Endothelial cell of umbilical vein (primary cell): ENCODE data around the gene ABCB9. TPM values are rescaled to one million over a fixed set of nuclear protein-coding genes. Genes with fewer than 3 reads are reported as not detected.

Source experiments
- BruUV-seq: library from RNA; stranded (reverse); fragments of 400-500 nt; replicated peaks from 2 replicates; lab custom pipeline; 2021; lab: Mats Ljungman, UMichigan
- CTCF ChIA-PET: fragments of 300-600, 350-600 bp; sonication (Branson Sonifier 250); formaldehyde crosslinking; loops from one replicate; lab custom pipeline; 2021; ENCODE audit warnings: antibody characterized with exemption, inconsistent platforms; lab: Charles Lee
- POLR2A ChIA-PET: fragments of 300-600, 350-600 bp; sonication (Branson Sonifier 250); formaldehyde crosslinking; loops from one replicate; lab custom pipeline; 2021; ENCODE audit warnings: antibody characterized with exemption, inconsistent platforms; lab: Charles Lee
- DNase-seq: peaks from one replicate; pipeline ENCODE4 v3.0.0-alpha.2; 2011; ENCODE audit warnings: low read depth, low spot score
- FAIRE-seq: peaks from 2 replicates; lab custom pipeline; 2011; peaks lifted over from hg19 to GRCh38; lab: Jason Lieb, UNC
- H2AFZ ChIP-seq: 2 replicates; pipeline ENCODE4 v1.6.0; 2012; ENCODE audit warnings: low read depth, low read length, control low read depth, inconsistent platforms
- H3K27ac ChIP-seq: 2 replicates; pipeline ENCODE4 v1.5.1; 2011; ENCODE audit warnings: low read depth, mild to moderate bottlenecking, control low read depth, low read length, moderate library complexity; ENCODE audit not compliant: insufficient read depth
- H3K27me3 ChIP-seq, 2 experiments: 2 replicates each; pipeline versions ENCODE4 v1.6.0 to v1.6.1; 2011; ENCODE audit warnings: low read length in 2 of 2, mixed read lengths in 1 of 2; ENCODE audit not compliant: control insufficient read depth in 2 of 2, insufficient read depth in 2 of 2
- H3K36me3 ChIP-seq, 2 experiments: 2 replicates in 1 of 2; 3 replicates in 1 of 2; pipeline ENCODE4 v1.5.1; 2011; ENCODE audit warnings: low read length in 2 of 2, mild to moderate bottlenecking in 1 of 2, moderate library complexity in 1 of 2; ENCODE audit not compliant: control insufficient read depth in 2 of 2, insufficient read depth in 2 of 2; ENCODE audit errors: extremely low read depth in 1 of 2
- H3K4me1 ChIP-seq: 3 replicates; pipeline ENCODE4 v1.5.1; 2011; ENCODE audit warnings: mild to moderate bottlenecking, low read length; ENCODE audit not compliant: control insufficient read depth, insufficient read depth; ENCODE audit errors: extremely low read depth
- H3K4me2 ChIP-seq: 2 replicates; pipeline ENCODE4 v1.6.1; 2011; ENCODE audit warnings: low read length, control low read depth, mixed read lengths; ENCODE audit not compliant: insufficient read depth
- H3K4me3 ChIP-seq, 3 experiments: fragments of 200-600 bp in 1 of 3; sonication (generic), shearing (Covaris generic) in 1 of 3; replicated peaks in 1 of 3; 2 replicates each; pipeline ENCODE4 v1.5.1; 2011 to 2016; ENCODE audit warnings: control low read depth in 3 of 3, low read length in 3 of 3, mild to moderate bottlenecking in 2 of 3, inconsistent platforms in 1 of 3, low read depth in 1 of 3, moderate library complexity in 1 of 3; ENCODE audit not compliant: insufficient read depth in 1 of 3
- H3K79me2 ChIP-seq: 2 replicates; pipeline ENCODE4 v1.6.0; 2012; ENCODE audit warnings: low read length, inconsistent platforms; ENCODE audit not compliant: control insufficient read depth, insufficient read depth
- H3K9ac ChIP-seq: replicated peaks from 2 replicates; pipeline ENCODE3; 2011; ENCODE audit warnings: low read length, control low read depth; ENCODE audit not compliant: insufficient read depth; ENCODE audit errors: extremely low read depth
- H3K9me1 ChIP-seq: replicated peaks from 3 replicates; pipeline ENCODE4 v1.6.0; 2011; ENCODE audit warnings: mild to moderate bottlenecking, low read length; ENCODE audit not compliant: control insufficient read depth, insufficient read depth; ENCODE audit errors: extremely low read depth
- H3K9me3 ChIP-seq: replicated peaks from 2 replicates; pipeline ENCODE4 v1.5.1; 2012; ENCODE audit warnings: low read length, inconsistent platforms; ENCODE audit not compliant: control insufficient read depth, insufficient read depth
- H4K20me1 ChIP-seq: replicated peaks from 2 replicates; pipeline ENCODE3; 2011; ENCODE audit warnings: mild to moderate bottlenecking, low read length; ENCODE audit not compliant: control insufficient read depth, insufficient read depth; ENCODE audit errors: extremely low read depth
- EZH2 ChIP-seq: IDR thresholded peaks from 2 replicates; pipeline ENCODE4 v1.6.1; 2012; ENCODE audit warnings: borderline replicate concordance, low read depth, mild to moderate bottlenecking, moderate library complexity, low read length, inconsistent platforms; ENCODE audit not compliant: severe bottlenecking
- FOS ChIP-seq: IDR thresholded peaks from 2 replicates; pipeline ENCODE4 v1.6.1; 2011; ENCODE audit warnings: mild to moderate bottlenecking, low read length, moderate library complexity, borderline replicate concordance; ENCODE audit not compliant: insufficient read depth
- GATA2 ChIP-seq: IDR thresholded peaks from 2 replicates; pipeline ENCODE4 v1.7.0; 2011; ENCODE audit warnings: low read depth, mild to moderate bottlenecking, moderate library complexity, mixed read lengths, low read length; ENCODE audit not compliant: insufficient read length, insufficient read depth
- JUN ChIP-seq: IDR thresholded peaks from 2 replicates; pipeline ENCODE4 v1.6.1; 2011; ENCODE audit warnings: borderline replicate concordance, low read depth; ENCODE audit not compliant: insufficient read length, insufficient read depth
- MYC ChIP-seq: IDR thresholded peaks from one replicate; pipeline ENCODE4 v1.6.1; 2011; ENCODE audit warnings: mild to moderate bottlenecking, low read depth, low read length
- POLR2A ChIP-seq: IDR thresholded peaks from 2 replicates; pipeline ENCODE4 v1.6.1; 2012; ENCODE audit warnings: low read depth, mild to moderate bottlenecking, control low read depth, low read length
- POLR2AphosphoS5 ChIP-seq: IDR thresholded peaks from 2 replicates; pipeline ENCODE4 v1.6.1; 2012; ENCODE audit warnings: low read depth, mild to moderate bottlenecking, control low read depth, low read length, moderate library complexity; ENCODE audit not compliant: insufficient read depth
- dilution Hi-C: fragments of 300-500 bp; cut with MboI; formaldehyde crosslinking; loops from one replicate; pipeline ENCODE4 v1.15.0; 2019; ENCODE audit warnings: low sequenced_read_pairs; ENCODE audit not compliant: extremely low pct_ligation_motif_present
- intact Hi-C: fragments of 100-400 bp; cut with micrococcal nuclease; formaldehyde crosslinking; loops from one replicate; pipeline ENCODE4 v1.10.0; 2022
- polyA plus RNA-seq, 4 experiments: library from polyadenylated mRNA; depleted of rRNA in 3 of 4; stranded (reverse) in 3 of 4; unstranded in 1 of 4; fragments of >200 nt; gene quantifications; 2 replicates each; pipeline versions ENCODE4 v1.2.1 to v1.2.3, GENCODE V29; 2011 to 2012; ENCODE audit warnings: missing spikeins in 1 of 4
- total RNA-seq: library from RNA; stranded (reverse); gene quantifications from 2 replicates; pipeline ENCODE4 v1.2.3, GENCODE V29; 2021
- TF ChIP-seq, protein P1 (sequence below), 2 donors: IDR thresholded peaks; 1 replicate in 1 of 2; 2 replicates in 1 of 2; pipeline ENCODE4 v1.5.1; 2011; ENCODE audit warnings: low read length in 2 of 2, mild to moderate bottlenecking in 2 of 2, moderate library complexity in 2 of 2, control low read depth in 1 of 2, inconsistent platforms in 1 of 2, low read depth in 1 of 2; ENCODE audit not compliant: insufficient read depth in 1 of 2; ENCODE audit errors: extremely low read depth in 1 of 2
- TF ChIP-seq, protein P2 (sequence below): IDR thresholded peaks from 2 replicates; pipeline ENCODE4 v1.6.1; 2011; ENCODE audit not compliant: insufficient read depth, insufficient read length

Gene ABCB9
- total and polyA plus RNA-seq, 2 donors (not counting 3 experiments of a cell fraction or from before 2014, with no cell fraction given) = 11.7 to 16.9 TPM

DNA sequence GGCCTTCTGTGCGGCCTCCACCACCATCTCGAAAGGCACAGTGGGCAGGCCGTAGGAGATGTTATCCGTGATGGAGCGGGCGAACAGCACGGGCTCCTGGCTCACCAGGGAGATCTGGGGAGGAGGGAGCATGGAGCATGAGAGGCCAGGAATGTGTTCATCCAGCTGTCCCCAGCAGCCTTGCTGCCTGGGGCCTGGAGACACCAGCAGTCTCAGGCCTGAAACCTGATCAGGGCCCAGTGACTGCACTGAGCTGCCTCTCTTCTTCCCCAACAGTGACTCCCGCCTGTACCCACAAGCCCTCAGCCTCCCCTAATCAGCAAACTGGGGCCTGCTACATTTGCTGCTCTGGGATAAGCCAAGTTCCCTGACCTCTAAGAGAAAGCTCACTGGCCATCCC, 30.9 kb downstream of the ABCB9 start:
- dilution Hi-C loops (no loop called here), intact Hi-C loops (no loop called here)
- Histone ChIP-seq H3K4me3 (no peak overlapping the region), H3K4me1 (no peaks in the 10 kb centered on the region), H3K27me3 (no peaks in the 10 kb centered on the region), H3K4me2 (no peak overlapping the region), H3K36me3 (peaks cover 0 to 2% of the 10 kb centered on the region in 2 experiments), H3K9me3 (no peaks in the 10 kb centered on the region), H3K9me1 (no peaks in the 10 kb centered on the region), H4K20me1 (no peaks in the 10 kb centered on the region), H3K9ac (no peak overlapping the region), H3K27ac (no peak overlapping the region), H3K79me2 (no peaks in the 10 kb centered on the region), H2AFZ (no peak overlapping the region)
- no peak for DNase-seq
- no peak for TF ChIP-seq FOS
- TF ChIP-seq JUN = no peak
- TF ChIP-seq MYC = no peak
- no peak for TF ChIP-seq EZH2
- TF ChIP-seq GATA2 = no peak
- TF ChIP-seq POLR2AphosphoS5 = no peak
- TF ChIP-seq POLR2A = no peak
- TF ChIP-seq, protein P1, sequence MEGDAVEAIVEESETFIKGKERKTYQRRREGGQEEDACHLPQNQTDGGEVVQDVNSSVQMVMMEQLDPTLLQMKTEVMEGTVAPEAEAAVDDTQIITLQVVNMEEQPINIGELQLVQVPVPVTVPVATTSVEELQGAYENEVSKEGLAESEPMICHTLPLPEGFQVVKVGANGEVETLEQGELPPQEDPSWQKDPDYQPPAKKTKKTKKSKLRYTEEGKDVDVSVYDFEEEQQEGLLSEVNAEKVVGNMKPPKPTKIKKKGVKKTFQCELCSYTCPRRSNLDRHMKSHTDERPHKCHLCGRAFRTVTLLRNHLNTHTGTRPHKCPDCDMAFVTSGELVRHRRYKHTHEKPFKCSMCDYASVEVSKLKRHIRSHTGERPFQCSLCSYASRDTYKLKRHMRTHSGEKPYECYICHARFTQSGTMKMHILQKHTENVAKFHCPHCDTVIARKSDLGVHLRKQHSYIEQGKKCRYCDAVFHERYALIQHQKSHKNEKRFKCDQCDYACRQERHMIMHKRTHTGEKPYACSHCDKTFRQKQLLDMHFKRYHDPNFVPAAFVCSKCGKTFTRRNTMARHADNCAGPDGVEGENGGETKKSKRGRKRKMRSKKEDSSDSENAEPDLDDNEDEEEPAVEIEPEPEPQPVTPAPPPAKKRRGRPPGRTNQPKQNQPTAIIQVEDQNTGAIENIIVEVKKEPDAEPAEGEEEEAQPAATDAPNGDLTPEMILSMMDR (IDR thresholded peaks at IDR 0.05; ENCODE audit: extremely low read depth in 1 of 2, insufficient read depth in 1 of 2, low read depth in 1 of 2, low read length in 2 of 2) = no peak
- TF ChIP-seq, protein P2, sequence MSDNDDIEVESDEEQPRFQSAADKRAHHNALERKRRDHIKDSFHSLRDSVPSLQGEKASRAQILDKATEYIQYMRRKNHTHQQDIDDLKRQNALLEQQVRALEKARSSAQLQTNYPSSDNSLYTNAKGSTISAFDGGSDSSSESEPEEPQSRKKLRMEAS = no peak
- BruUV-seq = no TSS peak
- ChIA-PET POLR2A (no interaction called here), CTCF (interaction anchor here (0.8 to 1.0 kb wide), 2 partner anchors 9 to 13 kb away, joined by 3 to 4 read pairs; no protein-coding TSS in a partner anchor)
- FAIRE-seq = no peak
